B cell (primary cell): ENCODE results near the gene DLAT.

Source experiments
- EZH2 ChIP-seq: IDR thresholded peaks from 2 replicates; pipeline ENCODE4 v1.6.1; 2012; ENCODE audit warnings: borderline replicate concordance, low read depth, mild to moderate bottlenecking, moderate library complexity, low read length; ENCODE audit not compliant: insufficient read depth, poor library complexity, severe bottlenecking
- TF ChIP-seq, protein P1 (sequence below): fragments of 200-600 bp; IDR thresholded peaks from one replicate; pipeline ENCODE4 v1.8.0; 2022; ENCODE audit warnings: antibody characterized with exemption, mild to moderate bottlenecking

DNA sequence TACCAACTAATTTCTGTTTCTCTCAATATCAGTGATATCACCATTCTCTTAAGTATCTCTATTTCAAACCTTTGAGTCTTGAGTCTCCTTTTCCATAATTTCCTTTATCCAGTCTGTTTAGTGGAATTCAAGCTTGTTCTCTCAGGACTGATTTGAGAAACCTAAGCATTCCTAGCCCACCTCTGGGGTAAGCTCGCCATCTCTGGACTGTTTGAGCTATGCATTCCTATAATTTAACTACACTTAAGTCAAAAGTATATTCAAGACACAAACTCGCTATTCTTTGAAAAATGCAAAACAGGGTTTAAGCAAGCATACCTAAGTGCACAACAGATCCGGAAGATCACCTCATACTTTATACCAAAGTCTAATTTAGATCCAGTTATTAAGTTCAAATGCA lies 2.1 kb upstream of the DLAT start:
- TF ChIP-seq, protein P1, sequence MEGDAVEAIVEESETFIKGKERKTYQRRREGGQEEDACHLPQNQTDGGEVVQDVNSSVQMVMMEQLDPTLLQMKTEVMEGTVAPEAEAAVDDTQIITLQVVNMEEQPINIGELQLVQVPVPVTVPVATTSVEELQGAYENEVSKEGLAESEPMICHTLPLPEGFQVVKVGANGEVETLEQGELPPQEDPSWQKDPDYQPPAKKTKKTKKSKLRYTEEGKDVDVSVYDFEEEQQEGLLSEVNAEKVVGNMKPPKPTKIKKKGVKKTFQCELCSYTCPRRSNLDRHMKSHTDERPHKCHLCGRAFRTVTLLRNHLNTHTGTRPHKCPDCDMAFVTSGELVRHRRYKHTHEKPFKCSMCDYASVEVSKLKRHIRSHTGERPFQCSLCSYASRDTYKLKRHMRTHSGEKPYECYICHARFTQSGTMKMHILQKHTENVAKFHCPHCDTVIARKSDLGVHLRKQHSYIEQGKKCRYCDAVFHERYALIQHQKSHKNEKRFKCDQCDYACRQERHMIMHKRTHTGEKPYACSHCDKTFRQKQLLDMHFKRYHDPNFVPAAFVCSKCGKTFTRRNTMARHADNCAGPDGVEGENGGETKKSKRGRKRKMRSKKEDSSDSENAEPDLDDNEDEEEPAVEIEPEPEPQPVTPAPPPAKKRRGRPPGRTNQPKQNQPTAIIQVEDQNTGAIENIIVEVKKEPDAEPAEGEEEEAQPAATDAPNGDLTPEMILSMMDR = no peak
- no peak for TF ChIP-seq EZH2
